HepG2 (cell line): ENCODE data around the gene TMEM14C. TPM values are rescaled to one million over a fixed set of nuclear protein-coding genes. Genes with fewer than 3 reads are reported as not detected.

Source experiments
- BCL3 ChIP-seq: sonication (generic); formaldehyde crosslinking; IDR thresholded peaks from 2 replicates; pipeline ENCODE4 v1.5.1; 2020; ENCODE audit warnings: mild to moderate bottlenecking, missing genetic modification reagents, moderate library complexity
- CREBL2 ChIP-seq: sonication (generic); formaldehyde crosslinking; IDR thresholded peaks from 2 replicates; pipeline ENCODE4 v1.8.1; 2023; ENCODE audit warnings: missing genetic modification reagents, mild to moderate bottlenecking, borderline replicate concordance
- EEA1 ChIP-seq: sonication (generic); formaldehyde crosslinking; IDR thresholded peaks from 2 replicates; pipeline ENCODE4 v1.5.1; 2020; ENCODE audit warnings: mild to moderate bottlenecking, missing genetic modification reagents, borderline replicate concordance
- EED ChIP-seq: sonication (generic); formaldehyde crosslinking; IDR thresholded peaks from 2 replicates; pipeline ENCODE4 v1.5.0; 2020; ENCODE audit warnings: mild to moderate bottlenecking, missing genetic modification reagents
- GABPB1 ChIP-seq: IDR thresholded peaks from 2 replicates; pipeline ENCODE4 v1.6.1; 2016; ENCODE audit warnings: mild to moderate bottlenecking, missing genetic modification reagents, moderate library complexity, missing compliant biosample characterization
- KDM3A ChIP-seq: IDR thresholded peaks from 2 replicates; pipeline ENCODE4 v1.6.1; 2018; ENCODE audit warnings: low read depth, missing compliant biosample characterization
- LCORL ChIP-seq, 2 experiments: fragments of 450-650 bp in 1 of 2; sonication (generic) in 1 of 2; formaldehyde crosslinking in 1 of 2; IDR thresholded peaks; 2 replicates each; pipeline versions ENCODE4 v1.5.0 to v1.6.1; 2017 to 2020; ENCODE audit warnings: antibody characterized with exemption in 1 of 2, missing genetic modification reagents in 1 of 2
- MAZ ChIP-seq, 2 experiments: sonication (generic) in 1 of 2; formaldehyde crosslinking in 1 of 2; IDR thresholded peaks; 2 replicates each; pipeline versions ENCODE4 v1.5.0 to v1.6.1; 2012 to 2020; ENCODE audit warnings: low read depth in 2 of 2, mild to moderate bottlenecking in 2 of 2, borderline replicate concordance in 1 of 2, improper control_type of control experiment in 1 of 2, low read length in 1 of 2, missing genetic modification reagents in 1 of 2, moderate library complexity in 1 of 2
- MBD4 ChIP-seq: IDR thresholded peaks from 2 replicates; pipeline ENCODE4 v1.6.1; 2012; ENCODE audit warnings: low read length, inconsistent platforms, borderline replicate concordance
- PAX8 ChIP-seq: sonication (generic); formaldehyde crosslinking; IDR thresholded peaks from 2 replicates; pipeline ENCODE4 v1.8.0; 2022; ENCODE audit warnings: mild to moderate bottlenecking, missing genetic modification reagents, borderline replicate concordance
- POLR2A ChIP-seq, 2 experiments: IDR thresholded peaks; 2 replicates each; pipeline ENCODE4 v1.6.1; 2011; ENCODE audit warnings: low read depth in 2 of 2, low read length in 2 of 2, mild to moderate bottlenecking in 1 of 2, moderate library complexity in 1 of 2; ENCODE audit not compliant: insufficient read depth in 1 of 2
- RAD21 ChIP-seq: fragments of 450-650 bp; formaldehyde crosslinking; IDR thresholded peaks from 2 replicates; pipeline ENCODE4 v1.5.0; 2020; ENCODE audit warnings: mild to moderate bottlenecking
- SPEN ChIP-seq: sonication (generic); formaldehyde crosslinking; IDR thresholded peaks from 2 replicates; pipeline ENCODE4 v1.5.1; 2020; ENCODE audit warnings: low read depth, mild to moderate bottlenecking, missing genetic modification reagents
- ZBTB3 ChIP-seq: sonication (generic); formaldehyde crosslinking; IDR thresholded peaks from 2 replicates; pipeline ENCODE4 v1.4.0; 2020; ENCODE audit warnings: low read depth, mild to moderate bottlenecking, moderate library complexity, missing genetic modification reagents, borderline replicate concordance
- ZBTB39 ChIP-seq: sonication (generic); formaldehyde crosslinking; IDR thresholded peaks from 2 replicates; pipeline ENCODE4 v1.5.0; 2020; ENCODE audit warnings: missing genetic modification reagents
- ZBTB7B ChIP-seq: sonication (generic); formaldehyde crosslinking; IDR thresholded peaks from 2 replicates; pipeline ENCODE4 v1.4.0; 2020; ENCODE audit warnings: missing genetic modification reagents
- ZGPAT ChIP-seq: IDR thresholded peaks from 2 replicates; pipeline ENCODE4 v1.6.1; 2016; ENCODE audit warnings: mild to moderate bottlenecking
- ZMYM4 ChIP-seq: sonication (generic); formaldehyde crosslinking; IDR thresholded peaks from 2 replicates; pipeline ENCODE4 v1.8.1; 2023; ENCODE audit warnings: mild to moderate bottlenecking, missing genetic modification reagents
- ZNF343 ChIP-seq: sonication (generic); formaldehyde crosslinking; IDR thresholded peaks from 2 replicates; pipeline ENCODE4 v1.4.0; 2020; ENCODE audit warnings: mild to moderate bottlenecking, missing genetic modification reagents
- ZNF510 ChIP-seq: sonication (generic); formaldehyde crosslinking; IDR thresholded peaks from 2 replicates; pipeline ENCODE4 v1.4.0; 2020; ENCODE audit warnings: low read depth, mild to moderate bottlenecking, missing genetic modification reagents
- ZNF543 ChIP-seq: sonication (generic); formaldehyde crosslinking; IDR thresholded peaks from 2 replicates; pipeline ENCODE4 v1.4.0; 2020; ENCODE audit warnings: mild to moderate bottlenecking, missing genetic modification reagents
- ZNF619 ChIP-seq: sonication (generic); formaldehyde crosslinking; IDR thresholded peaks from 2 replicates; pipeline ENCODE4 v1.4.0; 2020; ENCODE audit warnings: mild to moderate bottlenecking, missing genetic modification reagents
- ZNF772 ChIP-seq: sonication (generic); formaldehyde crosslinking; IDR thresholded peaks from 2 replicates; pipeline ENCODE4 v1.5.0; 2020; ENCODE audit warnings: mild to moderate bottlenecking, missing genetic modification reagents
- ZNF784 ChIP-seq: sonication (generic); formaldehyde crosslinking; IDR thresholded peaks from 2 replicates; pipeline ENCODE4 v1.5.1; 2020; ENCODE audit warnings: missing genetic modification reagents, mild to moderate bottlenecking, borderline replicate concordance
- polyA plus RNA-seq, 8 experiments: library from polyadenylated mRNA; depleted of rRNA in 3 of 8; stranded (reverse) in 7 of 8; unstranded in 1 of 8; fragments of >200 nt; fragmentation: Illumina TruSeq in 4 of 8; extraction: Trizol in 4 of 8; gene quantifications; 2 replicates each; pipeline versions ENCODE4 v1.2.1 to v1.2.3, GENCODE V29; 2011 to 2016; ENCODE audit warnings: low read depth in 4 of 8, missing spikeins in 1 of 8, mixed read lengths in 1 of 8; ENCODE audit not compliant: insufficient read depth in 1 of 8
- total RNA-seq, 5 experiments: library from RNA; depleted of rRNA; stranded (reverse); fragments of >200 nt; fragmentation: Illumina TruSeq; extraction: Trizol; gene quantifications; 2 replicates each; pipeline ENCODE4 v1.2.3, GENCODE V29; 2016; ENCODE audit warnings: low read depth in 1 of 5

TMEM14C gene
- total and polyA plus RNA-seq, 2 of the 13 experiments (the other 11 are each of a cell fraction or from before 2014, with no cell fraction given) = 184 TPM

GRCh38 chr6:10719964-10720264, 3.0 kb upstream of the TMEM14C start (continued):
- TF ChIP-seq BCL3 (CRISPR knock-in tag) = 0 out of 2 replicates have a peak, but pooled peaks have one; percentile 52
- no peak for TF ChIP-seq GABPB1 (CRISPR knock-in tag)
- peak; percentile 30; the same call in 1 of the 2 replicates for TF ChIP-seq RAD21 (CRISPR knock-in tag)
- 0 out of 2 replicates have a peak, but pooled peaks have one; percentile 25 for TF ChIP-seq SPEN (CRISPR knock-in tag)
- TF ChIP-seq EED (CRISPR knock-in tag) = no peak; the same call in 1 of the 2 replicates
- TF ChIP-seq PAX8 (CRISPR knock-in tag) = 0 out of 2 replicates have a peak, but pooled peaks have one; percentile 13
- 0 out of 2 replicates have a peak, but pooled peaks have one; percentile 60 for TF ChIP-seq CREBL2
- peak in 1 of 2 experiments; percentile 14; a peak in 1 of 4 replicates for TF ChIP-seq POLR2A (IDR thresholded peaks at IDR 0.05; ENCODE audit: insufficient read depth in 1 of 2, low read depth in 2 of 2, low read length in 2 of 2)
- no peak for TF ChIP-seq ZNF343 (CRISPR knock-in tag)
- peak; percentile 25; the same call in 1 of the 2 replicates for TF ChIP-seq EEA1 (CRISPR knock-in tag)
- 0 out of 2 replicates have a peak, but pooled peaks have one; percentile 20 for TF ChIP-seq ZNF784 (CRISPR knock-in tag)
- TF ChIP-seq ZBTB7B (CRISPR knock-in tag) = 0 out of 2 replicates have a peak, but pooled peaks have one; percentile 12
- TF ChIP-seq MBD4 = no peak
- TF ChIP-seq ZMYM4 (CRISPR knock-in tag) = peak; percentile 8; the same call in 1 of the 2 replicates
- no peak for TF ChIP-seq ZBTB3 (CRISPR knock-in tag)
- TF ChIP-seq KDM3A (CRISPR knock-in tag) = peak; percentile 32; the same call in 1 of the 2 replicates
- no peak; the same call in 1 of the 2 replicates for TF ChIP-seq ZNF510 (CRISPR knock-in tag)
- TF ChIP-seq ZNF543 (CRISPR knock-in tag) = 0 out of 2 replicates have a peak, but pooled peaks have one; percentile 67
- no peak for TF ChIP-seq ZNF619
- 0 out of 2 replicates have a peak, but pooled peaks have one; percentile 21 for TF ChIP-seq ZGPAT (CRISPR knock-in tag)
- TF ChIP-seq ZBTB39 = 0 out of 2 replicates have a peak, but pooled peaks have one; percentile 36
- TF ChIP-seq LCORL (IDR thresholded peaks at IDR 0.05) = no peak
- TF ChIP-seq LCORL (CRISPR knock-in tag; IDR thresholded peaks at IDR 0.05) = peak; percentile 72
- TF ChIP-seq MAZ (IDR thresholded peaks at IDR 0.05; ENCODE audit: borderline replicate concordance, low read depth, low read length) = no peak
- TF ChIP-seq MAZ (CRISPR knock-in tag; IDR thresholded peaks at IDR 0.05; ENCODE audit: low read depth) = 0 out of 2 replicates have a peak, but pooled peaks have one; percentile 41
- TF ChIP-seq ZNF772 (CRISPR knock-in tag) = 0 out of 2 replicates have a peak, but pooled peaks have one; percentile 9
